ENCODE measurements around the gene CNTNAP5.

Gene CNTNAP5

DNA sequence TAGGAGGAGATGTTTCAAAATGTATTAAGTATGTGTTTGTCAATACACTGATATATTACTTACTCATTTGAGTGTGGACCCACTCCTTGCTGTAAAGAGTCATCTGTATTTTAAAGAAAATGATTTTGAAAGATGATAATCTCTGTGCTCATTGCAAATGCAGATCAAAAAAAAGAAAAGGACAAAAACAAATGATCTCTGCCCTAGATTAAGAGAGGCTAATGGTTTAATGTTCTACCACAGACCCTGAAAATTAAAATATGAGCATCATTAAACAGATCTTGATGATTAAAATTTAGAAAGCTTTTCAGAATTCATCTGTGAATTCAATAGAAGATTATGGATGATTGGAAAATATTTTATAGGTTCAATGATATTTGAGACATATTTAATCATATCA, 136.5 kb downstream of the CNTNAP5 start:
- DNase-seq, result no peak

DNA sequence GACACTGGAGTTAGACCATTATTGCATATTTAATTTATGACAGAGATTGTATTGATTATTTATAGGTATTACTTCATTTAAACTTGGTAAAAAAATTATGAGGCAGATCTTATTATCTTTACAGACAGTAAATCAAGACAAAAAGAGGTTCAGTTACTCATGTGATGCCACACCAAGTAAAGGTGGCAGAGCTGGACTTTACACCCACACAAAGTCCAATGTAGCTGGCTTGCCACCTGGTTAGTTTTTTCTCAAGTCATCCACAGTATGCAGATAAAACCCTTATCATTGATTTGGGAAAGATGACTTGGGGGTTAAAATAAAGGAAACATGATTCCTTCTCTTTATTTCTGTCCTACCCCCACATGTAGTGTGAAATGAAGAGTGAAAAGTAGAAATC, 137.2 kb downstream of the CNTNAP5 start:
- no peak for DNase-seq

DNA sequence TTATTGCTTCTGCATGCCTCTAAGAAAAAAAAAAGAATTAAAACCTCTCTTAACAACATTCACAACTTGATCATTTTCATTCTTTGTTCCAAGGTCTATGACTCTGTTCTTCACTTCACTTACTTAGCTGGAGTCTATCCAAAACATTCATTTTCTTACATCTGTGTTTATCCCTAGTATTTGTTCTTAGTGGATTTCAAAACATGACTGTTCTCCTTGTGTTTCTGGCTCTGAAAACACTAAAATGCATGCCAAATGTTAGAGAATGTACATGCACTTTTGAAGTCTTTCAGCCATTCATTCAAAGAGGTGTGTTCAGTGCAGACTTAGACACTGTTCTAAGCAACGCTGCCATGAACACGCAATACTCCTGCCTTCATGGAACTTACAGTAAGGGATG, 138.8 kb downstream of the CNTNAP5 start:
- DNase-seq, result no peak

DNA sequence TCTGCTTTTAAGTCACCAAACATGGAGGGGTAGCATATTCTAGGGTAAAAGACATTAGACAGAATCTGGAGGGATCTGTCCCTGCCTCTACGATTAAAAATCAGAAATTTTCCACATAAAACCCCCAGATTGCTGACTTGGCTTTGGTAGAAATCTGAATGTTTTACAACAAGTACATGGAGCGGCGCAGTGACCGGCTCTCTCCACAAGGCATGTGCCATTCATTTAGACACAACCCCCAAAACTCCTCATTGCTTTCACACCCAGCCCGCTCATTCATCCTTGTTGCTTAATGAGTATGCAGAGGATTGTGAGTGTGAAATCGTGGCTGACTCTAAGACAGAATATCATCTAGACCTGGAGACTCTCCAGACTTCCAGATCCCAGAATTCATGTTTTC, 140.6 kb downstream of the CNTNAP5 start:
- DNase-seq, result no peak

DNA sequence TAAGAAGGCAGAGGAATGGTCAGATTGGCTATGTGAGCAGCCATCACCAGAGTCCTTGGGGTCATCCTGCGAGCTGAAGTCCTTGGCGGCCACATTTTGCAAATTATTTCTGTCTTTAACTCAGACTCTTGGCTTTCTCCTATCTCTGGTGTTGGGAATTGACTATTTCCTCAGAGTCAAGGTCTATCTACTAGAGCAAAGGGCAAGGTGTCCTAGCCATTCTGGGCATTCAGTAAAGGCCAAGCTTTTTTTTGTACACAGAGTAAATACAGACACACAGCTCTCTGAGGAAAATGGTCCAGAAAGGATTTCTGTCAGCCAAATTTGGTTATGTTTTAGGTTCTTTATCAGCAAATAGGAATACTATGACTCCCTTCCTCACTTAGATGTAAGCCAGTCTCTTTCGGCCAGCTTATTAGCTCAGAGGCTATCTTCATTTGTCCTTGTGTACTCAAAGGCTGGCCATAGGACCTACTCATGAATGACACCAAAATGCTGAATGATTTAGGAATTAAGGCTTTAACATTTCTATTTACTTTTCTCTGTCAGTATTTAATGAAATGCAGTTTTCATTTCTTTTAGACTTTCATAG, 146.5 kb downstream of the CNTNAP5 start:
- no peak for DNase-seq

DNA sequence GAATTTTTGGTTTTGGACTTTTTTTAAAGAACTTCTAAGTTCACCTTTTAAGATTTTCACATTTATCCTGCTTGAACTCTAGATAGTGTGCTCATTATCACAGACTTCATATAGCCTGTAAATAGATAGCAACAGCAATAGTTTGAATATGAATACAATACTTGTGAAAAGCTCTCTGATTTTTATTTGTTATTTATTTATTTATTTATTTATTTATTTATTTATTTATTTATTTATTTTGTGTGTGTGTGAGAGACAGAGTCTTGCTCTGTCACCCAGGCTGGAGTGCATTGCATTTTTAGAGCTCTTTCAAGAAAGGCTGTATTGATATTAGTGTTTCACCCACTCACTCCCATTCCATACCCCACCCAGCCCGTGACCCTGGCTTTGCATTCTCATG, 153.6 kb downstream of the CNTNAP5 start:
- no peak for DNase-seq

DNA sequence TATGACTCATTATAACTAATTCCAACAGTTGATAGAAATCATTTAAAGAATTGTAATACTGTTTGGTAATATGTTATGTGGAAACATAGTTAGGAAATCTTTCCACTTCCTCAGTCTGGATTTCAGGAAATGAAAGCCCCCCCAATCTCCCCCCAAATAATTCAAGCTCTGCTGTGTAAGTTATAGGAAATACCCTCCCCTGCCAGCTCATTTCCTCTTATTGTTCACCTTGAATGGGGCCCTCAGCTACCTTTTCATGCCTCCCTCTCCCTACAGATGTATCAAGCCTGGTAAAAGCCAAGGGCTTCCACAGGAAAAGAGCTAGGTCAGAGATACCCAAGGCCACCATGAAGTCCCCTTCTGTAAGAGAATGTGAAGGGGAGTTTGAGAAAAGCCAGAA, 155.5 kb downstream of the CNTNAP5 start:
- no peak for DNase-seq

DNA sequence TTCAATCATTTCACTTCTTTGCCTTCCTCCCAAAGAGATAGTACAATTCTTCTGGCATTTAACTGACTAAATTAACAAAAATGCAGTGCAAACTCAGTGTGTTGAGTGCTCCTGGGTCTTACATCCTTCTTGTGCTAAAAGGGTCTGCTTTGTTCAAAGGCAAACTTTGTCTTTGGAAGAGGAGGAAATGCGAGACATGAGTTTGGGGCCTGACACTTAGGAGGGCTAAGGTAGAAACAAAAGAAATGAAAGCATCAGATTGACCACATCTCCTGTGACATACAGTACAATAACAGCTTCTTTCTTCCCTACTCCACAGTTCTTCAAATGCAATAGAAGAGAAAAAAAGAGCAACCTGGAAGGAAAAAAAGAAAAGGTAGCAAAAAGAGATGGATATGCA, 161.7 kb downstream of the CNTNAP5 start:
- no peak for DNase-seq

DNA sequence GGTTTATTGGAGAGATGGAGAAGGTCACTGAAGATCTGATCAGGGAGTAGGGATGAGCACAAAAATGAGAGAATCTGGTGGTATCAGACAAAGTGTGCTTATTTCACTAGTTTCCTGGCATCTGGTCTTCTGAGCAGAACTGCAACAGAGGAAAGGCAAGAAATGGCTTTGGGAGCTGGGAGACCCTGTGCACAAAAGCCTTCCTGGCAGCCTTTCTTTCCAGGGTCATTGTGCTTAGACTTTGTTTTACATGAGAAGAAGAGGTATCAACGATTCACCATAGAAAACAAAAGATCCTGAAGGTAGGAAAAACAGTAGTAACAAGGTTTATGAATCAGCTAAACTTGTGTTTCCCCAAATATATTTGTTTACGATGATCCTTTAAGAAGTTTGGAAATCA, 162.9 kb downstream of the CNTNAP5 start:
- DNase-seq, result no peak

DNA sequence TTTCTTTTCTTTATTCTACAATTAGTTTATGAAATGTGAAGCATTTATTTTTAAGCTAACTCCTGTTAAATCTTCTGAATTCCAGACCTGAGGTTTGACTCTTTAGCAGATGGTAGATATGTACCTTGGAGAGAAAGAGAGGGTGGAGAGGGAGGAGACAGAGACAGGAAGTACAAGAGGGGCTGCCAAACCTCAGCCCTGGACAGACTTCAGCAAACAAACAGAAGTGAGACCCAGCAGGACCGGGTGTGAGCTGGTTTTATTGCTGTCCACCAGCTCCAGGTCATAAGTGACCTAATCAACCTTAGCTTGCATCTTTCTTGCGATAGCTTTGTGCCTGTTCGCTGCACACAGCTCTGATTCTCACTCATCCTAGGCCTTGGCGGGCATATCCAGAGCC, 168.6 kb downstream of the CNTNAP5 start:
- no peak for DNase-seq

DNA sequence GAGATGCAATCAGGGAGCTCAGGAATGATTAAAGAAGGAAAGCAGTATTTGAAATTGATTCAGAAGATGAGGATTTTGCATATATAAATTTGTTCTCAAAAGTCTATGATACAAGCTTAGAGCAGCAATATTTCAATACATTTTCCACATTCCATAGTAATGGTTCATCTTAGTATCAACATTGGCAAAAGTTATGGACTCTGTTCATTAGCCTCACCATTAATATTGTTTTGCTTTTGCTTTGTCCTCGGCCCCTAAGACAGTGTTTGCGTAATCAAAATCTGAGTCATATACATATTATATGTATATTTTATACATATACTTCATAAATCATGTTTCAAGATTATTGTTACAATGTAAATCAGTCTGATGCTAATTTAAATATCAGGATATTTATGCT, 176.6 kb downstream of the CNTNAP5 start:
- no peak for DNase-seq

DNA sequence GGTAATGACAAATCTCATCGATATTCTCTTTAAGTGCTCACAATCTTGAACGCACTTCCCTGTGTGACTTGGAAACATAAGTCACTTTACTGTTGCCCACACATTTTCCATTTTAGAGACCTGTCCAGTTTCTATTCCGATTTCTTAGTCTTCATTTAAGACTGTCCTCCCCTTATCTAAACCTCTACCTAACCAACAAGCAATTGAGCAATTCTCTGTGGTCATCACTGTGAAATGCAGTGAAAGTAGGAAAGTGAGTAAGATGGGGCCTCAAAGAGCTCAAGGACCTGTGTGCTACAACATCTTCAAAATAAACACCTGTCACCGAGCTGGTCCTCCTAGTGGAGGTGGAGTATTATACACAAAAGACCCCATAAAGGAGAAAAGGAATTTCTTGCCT, 184.4 kb downstream of the CNTNAP5 start:
- no peak for DNase-seq

DNA sequence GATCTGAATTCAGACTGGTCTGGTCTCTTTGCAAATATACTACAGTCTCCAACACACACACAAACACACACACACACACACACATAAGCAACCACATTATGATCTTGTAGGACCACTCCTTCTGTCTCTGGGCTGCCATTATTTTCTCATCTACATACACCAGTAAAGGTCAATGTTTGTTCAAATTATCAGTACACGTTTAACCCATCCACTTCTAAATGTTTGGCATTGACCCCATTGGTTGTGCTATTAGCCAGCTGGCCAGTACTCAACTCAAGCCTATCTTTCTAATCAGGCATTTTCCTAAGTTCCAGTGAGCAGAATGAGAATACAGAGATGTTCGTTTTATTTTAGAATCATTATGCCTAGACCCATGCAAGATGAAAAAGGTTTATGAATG, 186.4 kb downstream of the CNTNAP5 start:
- no peak for DNase-seq

DNA sequence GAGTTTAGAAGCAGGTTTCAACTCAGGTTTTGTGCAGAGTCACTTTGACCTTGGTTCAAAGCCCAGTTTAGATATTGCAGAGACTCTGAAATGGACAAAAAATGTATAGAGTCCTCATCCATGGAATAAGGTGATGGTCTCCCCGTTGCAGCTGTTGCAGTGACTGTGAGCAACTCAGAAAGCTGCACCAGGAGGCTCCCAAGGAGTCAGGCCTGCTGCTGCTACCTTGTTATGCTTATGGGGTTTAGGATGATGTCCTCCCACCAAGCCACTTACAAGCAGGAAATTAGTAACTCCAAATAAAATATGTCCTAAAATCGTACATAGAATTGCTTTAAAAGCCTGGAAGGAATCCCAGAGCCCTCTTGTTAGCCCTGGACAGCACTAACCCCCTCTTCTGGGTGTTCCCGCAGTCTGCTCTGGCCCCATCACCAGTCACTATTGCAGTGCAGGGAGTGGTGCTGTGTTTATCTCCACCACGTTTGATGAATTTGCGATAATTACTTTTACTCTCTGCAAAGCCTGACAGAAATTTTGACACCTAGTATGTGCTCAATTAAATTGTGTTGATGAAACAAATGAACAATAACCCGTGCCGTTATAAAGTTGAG, 189.0 kb downstream of the CNTNAP5 start:
- no peak for DNase-seq

DNA sequence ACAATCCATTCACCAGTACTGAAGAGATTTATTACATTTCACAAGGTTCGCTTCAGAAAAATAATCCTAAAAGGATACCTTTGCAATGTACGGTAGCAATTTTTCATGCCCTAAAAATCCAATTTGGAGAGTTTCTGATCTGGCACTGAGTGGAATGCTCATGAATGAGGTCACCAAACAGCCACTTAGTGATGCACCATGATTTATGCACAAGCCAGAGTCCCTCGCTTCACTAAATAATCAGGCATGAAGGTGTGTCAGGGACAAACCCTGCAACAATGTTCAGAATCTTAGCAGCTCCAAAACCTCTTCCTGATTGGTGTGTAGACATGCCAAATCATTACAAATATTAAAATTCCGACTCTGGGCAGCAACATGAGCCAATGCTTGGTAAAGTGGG, 221.1 kb downstream of the CNTNAP5 start:
- DNase-seq, result no peak

DNA sequence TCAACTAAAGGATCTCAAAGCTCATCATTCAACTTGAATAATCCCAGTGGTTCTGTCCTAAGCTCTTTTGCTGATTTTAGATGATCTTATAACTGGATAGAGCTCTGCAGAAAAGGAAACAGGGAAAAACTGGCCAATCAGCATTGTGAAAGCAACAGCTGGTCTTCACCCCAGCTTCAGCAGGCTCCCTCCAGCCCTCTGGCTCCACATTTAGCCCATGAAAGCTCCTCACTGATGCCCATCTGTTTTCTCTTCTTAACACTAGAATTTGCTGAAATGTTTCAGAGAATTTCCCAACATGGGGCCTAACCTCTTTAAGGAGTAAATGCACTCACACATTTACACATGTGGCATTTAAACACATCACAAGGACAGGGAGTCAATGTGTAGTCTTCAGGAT, 223.3 kb downstream of the CNTNAP5 start:
- no peak for DNase-seq

DNA sequence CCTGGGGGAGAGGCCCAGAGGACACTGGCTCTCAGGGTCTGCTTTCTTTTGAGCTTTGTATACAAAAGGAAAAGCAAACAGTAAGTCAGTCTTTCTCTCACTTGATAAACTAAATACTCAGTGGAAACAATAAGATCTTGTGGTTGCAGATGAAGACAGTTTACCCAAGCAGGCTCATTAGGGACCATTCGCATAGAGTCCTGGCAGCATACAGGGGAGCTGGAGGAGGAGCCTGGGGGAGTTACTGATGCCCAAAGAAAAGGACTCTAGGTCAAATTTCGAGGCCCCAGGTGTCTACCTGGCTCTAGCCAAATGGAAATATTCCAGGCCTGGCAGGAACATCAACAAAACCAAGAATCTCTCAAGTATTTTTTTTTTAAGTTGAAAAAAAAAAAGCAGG, 225.3 kb downstream of the CNTNAP5 start:
- no peak for DNase-seq

DNA sequence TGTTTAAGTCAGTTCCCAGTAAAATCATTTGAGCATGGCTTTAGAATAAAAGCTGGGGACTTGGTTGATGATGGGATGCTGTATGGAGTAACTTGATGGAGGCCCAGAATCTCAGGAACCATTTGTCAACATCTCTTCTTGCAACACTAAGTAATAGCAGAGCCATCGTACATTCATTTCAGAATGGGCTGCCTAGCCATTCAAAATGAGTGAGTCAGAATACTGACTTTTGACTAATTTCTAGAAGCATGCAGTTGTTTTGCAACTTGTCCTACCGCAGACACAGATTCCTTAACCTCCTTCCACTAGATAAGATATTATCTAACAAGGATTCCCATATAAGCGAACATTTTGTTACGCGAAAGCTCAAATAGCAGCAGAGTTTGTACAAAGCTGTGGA, 229.5 kb downstream of the CNTNAP5 start:
- no peak for DNase-seq

DNA sequence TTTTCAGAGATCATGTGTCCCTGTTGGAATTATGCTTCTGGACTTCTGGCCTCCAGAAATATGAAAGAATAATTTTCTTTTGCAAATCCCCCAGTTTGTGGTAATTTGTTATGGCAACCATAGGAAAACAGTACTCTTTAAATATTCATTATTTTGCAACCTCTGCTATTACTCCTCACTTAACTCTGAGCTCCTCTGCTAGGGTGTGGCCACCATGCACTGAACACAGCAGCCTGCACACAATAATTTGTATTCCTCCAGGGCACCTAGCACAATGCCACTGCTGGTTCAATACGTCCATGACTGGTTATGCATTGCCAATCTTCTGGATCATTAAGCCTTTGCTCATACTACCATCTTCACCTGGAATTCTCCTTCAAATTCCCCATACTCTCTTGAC, 232.0 kb downstream of the CNTNAP5 start:
- no peak for DNase-seq

DNA sequence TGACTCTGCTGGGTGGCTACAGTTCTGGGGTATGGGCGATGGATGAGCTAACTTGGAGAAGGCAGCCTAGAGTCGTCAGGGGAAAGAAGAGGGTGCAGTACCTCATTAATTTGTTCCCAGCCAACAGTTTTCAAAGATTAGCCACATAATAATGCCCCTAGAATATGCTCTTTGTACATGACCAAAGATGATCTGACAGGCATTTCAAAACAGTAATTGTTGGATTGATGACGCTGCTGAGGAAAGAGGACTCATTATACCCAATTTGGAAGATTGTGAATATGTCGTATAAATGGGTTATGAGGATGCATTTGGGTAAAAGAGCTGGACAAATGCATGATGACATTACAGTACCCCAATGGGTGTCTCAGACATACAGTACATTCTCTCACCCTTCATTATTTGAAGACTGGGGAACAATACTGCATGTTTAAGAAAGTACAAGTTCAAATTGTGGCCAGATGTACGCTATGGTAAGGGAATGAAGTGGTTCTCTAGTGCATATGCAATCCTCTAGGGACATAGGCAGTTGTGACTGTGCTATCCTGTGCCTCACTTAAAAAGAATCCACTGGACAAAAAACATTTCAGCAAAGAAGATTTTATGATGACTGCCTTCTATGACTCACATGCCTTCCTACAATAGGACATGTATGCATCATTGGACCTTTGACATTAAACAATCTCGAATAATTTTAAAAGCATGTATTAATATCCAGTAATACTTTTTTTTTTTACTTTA, 233.2 kb downstream of the CNTNAP5 start:
- no peak for DNase-seq

DNA sequence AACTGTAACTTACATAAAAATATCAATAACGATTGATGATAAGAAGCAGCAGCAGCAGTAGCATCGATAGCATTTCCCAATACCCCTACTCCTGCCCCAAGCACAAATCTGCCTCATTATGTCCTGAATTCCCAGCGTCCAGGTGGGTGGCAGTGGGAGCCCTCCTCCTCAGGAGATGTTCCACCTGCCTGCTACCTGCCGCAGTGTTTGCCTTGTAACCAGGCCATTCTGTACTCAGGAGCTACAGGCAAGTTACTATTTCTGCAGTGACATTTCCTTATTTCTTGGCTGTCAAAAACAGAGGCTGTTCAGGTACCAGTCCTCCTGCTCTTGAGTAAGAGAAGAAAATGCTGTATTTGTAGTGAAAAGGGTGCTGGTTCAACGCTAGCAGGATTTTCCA, 236.4 kb downstream of the CNTNAP5 start:
- no peak for DNase-seq

DNA sequence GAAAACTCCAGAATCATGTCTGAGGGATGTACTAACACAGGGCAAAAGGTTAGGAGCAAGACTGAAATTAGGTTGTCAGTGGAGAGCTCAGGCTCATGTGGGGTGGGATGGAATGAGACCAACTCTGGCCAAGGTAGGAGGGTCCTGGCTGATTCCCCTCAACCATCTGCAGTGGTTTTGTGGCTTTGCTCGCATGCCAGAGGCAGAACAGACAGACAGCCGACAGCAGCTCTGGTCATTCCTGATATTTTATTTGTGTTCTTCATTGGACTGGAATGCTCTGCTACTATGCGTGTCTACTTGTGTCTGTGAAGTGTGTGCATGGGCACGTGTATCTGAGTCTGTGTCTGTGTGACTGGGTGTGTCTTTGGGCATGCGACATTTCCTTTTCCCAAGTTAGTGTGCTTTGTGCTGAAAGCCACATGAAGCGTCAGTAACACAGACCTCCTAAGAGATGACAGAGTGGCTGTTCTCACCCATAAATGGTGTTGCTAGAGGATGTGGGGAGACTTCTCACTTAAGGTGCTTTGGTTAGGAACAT, 239.5 kb downstream of the CNTNAP5 start:
- DNase-seq, result no peak

DNA sequence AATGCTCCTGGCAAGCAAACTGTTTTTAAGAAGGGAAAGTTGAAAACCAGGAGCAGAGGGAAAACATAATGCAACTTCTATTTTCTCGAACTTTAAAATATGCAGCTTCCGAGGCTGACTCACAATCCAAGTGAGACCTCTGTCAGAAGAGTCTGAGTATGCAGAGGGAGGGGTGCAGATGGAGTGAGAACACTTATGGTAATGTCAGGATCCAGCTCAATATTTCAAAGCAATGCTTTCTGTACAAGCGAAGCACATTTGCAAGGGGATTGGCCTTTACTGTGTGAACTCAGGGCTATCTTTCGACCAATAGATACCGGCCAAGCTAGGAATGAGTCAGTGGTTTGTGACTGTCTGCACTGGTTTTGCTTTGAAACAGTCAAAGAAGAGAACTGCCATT, 242.7 kb downstream of the CNTNAP5 start:
- DNase-seq, result no peak

DNA sequence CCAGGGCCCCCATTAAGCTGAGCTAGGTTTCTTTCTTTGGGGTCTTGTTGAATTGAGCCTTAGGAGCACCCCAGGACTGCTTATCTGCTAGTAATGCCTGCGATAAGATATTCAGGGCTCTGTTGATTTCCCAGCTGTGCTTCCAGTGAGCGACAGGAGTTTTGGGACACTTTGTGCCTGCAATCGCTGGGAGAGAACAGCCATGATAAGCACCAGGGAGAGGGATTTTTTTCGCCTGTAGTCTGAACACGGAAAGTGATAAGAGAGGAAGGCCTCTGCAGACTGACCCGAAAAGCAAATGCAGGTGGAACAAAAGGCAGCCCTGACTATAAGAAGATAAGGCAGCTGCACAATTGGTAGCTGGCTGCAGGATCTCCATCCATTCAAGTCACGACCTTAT, 244.3 kb downstream of the CNTNAP5 start:
- DNase-seq, result no peak

Data from NCI-H1694 treated with DMSO at 0.1 percent for 48 hours (cell line).